NCI-H524 treated with DMSO at 0.1 percent for 48 hours (cell line): ENCODE results near the gene STIM1.
"Not testable (repeated sequence)": the region's sequence is repeated elsewhere in the genome, so short reads cannot be mapped to it uniquely, and the experiment has no call there.

Experiments used
- DNase-seq: peaks from one replicate; lab custom pipeline; 2025; lab: John Stamatoyannopoulos, UW

STIM1 gene

GRCh38 chr11:4115128-4115527 lies 259.7 kb downstream of the STIM1 start:
- no peak for DNase-seq

GRCh38 chr11:4118107-4118506 lies 262.6 kb downstream of the STIM1 start:
- DNase-seq, result no peak

- DNase-seq, result no peak
These were observed 267.8 kb downstream of the STIM1 start for GRCh38 chr11:4123218-4123617.

GRCh38 chr11:4125141-4125540 lies 269.7 kb downstream of the STIM1 start:
- no peak for DNase-seq

DNA sequence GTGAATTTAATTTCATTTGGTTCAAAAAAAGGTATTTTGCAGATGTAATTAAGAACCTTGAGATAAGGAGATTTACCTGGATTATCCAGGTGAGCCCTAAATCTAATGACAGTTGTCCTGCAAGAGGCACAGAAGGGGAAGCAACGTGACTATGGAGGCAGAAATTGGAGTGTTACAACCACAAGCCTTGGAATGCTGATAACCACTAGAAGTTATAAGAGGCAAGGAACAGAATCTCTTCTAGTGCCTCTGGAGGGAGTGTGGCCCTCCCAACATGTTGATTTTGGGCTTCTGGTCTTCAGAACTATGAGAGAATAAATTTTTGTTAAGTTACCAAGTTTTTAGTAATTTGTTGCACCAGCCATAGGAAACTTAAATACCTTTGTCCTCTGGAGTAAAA lies 271.9 kb downstream of the STIM1 start:
- DNase-seq, result no peak

DNA sequence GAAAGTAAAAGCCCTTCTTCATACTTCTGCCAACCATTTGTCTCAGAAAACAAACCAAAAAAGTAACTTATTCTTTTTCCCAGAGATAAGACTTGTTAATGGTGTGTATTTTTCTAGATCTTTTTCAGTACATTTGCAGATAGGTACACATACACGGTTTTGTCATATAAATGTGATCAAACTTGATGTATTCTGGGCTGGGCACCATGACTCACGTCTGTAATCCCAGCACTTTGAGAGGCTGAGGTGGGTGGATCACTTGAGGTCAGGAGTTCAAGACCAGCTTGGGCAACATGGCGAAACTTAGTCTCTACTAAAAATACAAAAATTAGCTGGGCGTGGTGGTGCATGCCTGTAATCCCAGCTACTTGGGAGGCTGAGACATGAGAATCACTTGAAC lies 274.8 kb downstream of the STIM1 start:
- DNase-seq, result not testable (repeated sequence)

GRCh38 chr11:4134806-4135205 lies 279.3 kb downstream of the STIM1 start:
- DNase-seq, result no peak

GRCh38 chr11:4138497-4138896 lies 283.0 kb downstream of the STIM1 start:
- DNase-seq, result no peak

GRCh38 chr11:4140067-4140636 lies 284.7 kb downstream of the STIM1 start:
- DNase-seq, result no peak
